ENCODE results near the gene DCLK2.
A peak's percentile ranks its signal among the peaks of the same experiment; 100 is the strongest.

The DCLK2 gene

DNA sequence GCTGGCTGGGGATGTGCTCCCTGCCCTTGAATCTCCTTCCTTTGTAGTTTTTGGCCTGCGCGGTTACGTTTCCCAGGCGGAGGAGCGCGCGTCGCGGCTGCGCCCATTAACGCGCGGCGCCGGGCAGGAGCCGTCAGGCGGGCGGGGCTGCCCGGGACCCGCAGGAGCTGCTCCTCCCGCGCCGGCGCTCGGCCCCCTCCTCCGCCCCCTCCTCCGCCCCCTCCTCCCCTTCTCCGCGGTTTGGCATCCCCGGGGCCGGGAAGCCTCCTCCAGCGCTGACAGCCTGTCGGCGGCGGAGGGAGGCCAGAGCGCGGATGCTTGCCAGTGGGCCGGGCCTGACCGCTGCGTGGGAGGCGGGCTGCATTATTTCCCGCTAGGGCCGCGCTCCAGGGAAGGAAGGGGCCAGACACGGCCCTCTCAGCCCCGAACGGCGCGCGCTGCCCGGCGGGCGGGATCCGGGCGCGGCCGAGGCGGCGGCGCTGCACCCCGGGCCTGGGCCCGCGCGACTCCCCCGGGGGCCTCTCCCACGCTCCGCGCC lies at the start of gene DCLK2:
Gene DCLK2 (plus strand): TSS at position 405 of the 538 bp plus-strand sequence. CDS start 583 bp downstream, outside the sequence.
- DNase-seq, result peak; percentile 11

DNA sequence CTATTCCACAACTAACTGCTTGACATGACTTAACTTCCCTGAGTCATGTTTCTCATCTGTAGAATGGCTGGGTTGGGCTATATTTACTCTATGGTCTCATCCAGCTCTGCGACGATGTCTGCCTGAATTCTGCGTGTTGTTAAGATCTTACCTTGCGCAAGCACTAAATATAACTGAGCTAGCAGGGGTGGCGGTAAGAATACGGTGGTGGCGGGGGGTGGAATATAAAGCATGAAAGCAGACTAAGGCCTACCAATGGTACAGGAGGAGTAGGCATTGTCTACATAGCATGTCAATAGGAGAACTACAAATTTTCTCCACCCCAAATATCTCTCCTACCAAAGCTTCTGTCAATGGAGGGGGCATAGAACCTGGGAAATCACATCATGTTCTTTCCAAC lies 45.7 kb upstream of the DCLK2 start:
- no peak for DNase-seq

DNA sequence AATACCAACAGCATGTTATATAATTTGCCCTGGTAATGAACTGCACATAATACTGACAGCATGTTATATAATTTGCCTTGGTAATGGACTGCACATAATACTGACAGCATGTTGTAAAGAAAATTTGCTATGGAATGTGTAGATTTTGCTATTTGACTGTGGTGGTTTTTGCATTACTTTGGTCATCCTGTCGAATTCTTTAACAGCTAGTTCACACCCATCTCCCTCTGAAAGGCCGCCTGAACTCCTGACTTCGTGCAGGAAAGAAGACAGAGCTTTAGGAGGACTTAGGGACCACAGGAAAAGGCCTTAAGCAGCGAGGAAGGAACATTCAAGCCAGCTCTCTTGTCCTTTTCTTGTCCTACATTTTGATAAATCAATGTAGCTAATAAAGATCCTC lies 45.2 kb upstream of the DCLK2 start:
- DNase-seq, result no peak

DNA sequence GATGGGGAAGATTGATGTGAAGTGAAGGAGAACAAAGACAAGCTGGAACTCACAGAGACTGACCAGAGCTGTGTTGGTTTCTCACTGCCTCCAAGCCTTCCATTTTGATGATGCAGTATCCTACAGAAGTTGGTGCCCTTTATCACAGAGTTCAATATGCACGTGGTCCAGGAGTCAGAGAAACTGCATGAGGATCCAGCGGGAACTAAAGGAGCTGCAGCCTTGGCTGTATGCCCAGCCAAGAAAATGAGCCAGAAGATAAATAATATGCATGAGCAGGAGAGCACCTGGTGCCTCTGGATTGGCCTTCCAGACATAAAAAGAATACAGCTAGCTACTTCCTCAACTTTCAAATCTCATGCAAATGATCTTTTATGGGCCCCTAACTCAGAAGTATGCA lies 44.3 kb upstream of the DCLK2 start:
- DNase-seq, result no peak

DNA sequence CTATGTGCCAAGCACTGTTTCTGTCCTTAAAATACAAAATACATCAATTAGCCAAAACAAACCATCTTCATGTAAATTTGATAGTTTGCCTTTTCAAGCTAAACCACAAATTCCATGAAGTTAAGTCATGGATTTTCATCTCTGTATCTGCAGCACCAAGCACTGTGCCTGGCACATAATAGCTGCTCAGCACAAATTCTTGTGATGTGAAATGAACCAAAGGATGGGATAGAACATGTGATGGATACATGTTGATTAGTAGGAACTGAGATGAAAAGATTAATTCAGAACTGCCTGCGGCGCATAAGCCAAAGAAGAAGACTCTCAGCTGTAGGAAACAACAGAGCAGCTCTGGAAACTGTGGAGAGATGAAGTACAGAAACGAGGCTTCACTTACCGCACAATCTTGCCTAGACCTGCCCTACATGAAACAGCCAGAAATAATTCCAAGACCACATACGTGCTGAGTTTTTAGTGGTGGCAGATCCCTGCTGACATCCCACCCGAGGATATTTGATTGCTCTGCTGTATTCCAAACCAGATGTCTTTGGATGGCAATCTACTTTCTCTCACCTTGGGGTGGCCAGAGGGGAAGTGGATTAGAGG lies 40.9 kb upstream of the DCLK2 start:
- no peak for DNase-seq

DNA sequence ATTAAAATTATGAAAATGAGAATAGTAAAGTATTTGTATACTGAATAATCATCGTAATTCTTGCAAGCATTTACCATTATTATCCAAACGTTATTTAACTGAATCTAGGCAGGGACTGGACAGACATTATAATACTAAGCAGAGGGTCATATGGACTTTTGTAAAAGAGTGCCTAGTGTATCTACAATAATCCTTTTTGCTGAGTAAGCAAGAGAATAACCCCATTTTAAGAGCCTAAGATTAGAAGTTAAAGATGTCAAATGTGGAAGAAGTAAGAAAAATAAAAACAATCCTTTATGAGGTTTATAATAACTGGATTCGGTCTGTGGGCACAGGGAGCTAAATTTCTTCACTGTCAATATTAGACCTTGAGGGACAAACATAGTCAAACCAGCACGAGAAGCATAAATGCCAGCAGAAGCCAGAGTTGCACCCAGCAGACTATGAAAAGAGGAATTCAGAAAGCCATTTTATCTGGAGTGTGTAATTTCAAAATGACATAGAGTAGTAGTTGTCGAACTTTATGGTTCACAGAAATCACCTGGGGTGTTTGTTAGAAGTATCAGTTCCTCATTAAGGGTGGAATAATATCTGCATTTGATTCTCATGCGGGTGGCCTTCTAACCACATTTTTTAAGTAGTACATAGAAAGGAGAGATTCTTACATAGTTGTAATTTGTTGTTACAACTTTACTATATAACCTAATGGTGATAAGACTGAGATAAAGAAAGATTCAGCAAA lies 39.7 kb upstream of the DCLK2 start:
- DNase-seq, result no peak

DNA sequence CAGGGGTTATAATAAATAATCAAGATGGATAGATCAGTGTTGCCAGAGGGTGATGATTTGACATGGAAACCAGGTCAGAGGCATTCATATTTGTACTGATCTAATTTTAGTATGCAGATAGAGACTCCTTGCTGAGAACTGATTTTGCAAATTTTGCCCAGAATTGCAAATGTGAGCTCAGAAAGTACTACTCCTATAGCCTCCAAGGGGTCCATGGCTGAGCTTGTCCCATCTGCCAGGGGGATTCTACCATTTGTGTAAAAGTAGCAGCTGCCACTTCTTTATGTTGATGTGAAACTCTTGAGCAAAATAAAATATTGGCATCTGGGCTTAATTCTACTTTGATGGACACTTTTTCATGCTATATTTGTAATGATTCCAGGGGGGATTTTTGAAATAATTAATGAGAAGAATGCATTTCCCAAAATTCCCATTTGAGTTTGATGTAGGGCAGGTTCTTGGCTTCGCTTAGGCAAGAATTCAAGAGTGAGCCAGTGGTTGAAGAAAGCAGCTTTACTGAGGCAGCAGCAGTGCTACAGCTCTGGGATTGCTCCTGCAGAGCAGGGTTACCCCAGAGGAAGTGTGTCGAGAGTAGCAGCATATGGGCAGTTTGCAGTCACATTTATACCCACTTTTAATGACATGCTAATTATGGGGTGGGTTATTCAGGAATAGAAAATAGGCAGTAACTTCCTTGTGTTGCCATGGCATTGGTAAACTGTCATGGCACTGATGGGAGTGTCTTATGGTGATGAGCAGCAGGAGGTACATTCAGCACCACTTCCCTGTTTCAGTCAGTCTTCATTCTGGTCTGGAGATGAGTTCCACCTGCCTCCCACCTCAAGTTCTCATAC lies 38.7 kb upstream of the DCLK2 start:
- DNase-seq, result no peak

DNA sequence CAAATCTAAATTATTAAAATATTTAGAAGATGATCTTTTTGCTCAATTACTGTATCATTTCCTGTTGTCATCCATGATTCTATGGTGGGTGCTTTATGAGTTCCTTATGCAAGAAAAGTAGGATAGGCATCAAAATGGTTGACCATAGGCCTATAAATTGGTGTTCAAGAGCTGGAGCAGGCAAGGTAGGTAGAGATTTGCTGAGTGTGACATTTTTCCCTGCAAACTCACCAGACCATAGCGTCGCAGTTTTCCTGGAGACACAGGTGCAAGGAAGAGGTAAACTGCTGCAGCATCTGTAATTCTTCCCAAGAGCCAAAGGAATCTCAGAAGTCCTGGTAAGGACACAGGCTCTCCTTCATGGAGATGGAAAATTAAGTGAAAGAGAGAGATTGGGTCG lies 33.7 kb upstream of the DCLK2 start:
- no peak for DNase-seq

DNA sequence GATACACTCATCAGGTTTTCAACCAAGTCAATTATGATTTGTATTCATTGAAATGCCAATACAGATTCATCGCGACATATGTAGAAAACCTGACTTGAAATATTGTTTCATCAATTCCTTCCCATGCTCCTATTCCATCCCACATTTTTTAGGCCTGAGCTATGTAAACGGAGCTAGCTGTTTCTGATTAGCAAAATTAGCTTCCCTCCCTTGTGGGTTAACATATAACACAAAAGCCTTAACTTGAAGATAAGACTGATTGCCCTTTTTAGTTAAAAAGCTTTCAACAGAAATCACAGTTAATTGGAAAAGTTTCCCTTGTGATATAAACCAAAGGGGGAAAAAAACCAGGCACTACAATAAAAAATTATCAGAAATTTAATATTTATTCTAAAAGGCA lies 32.8 kb upstream of the DCLK2 start:
- DNase-seq, result no peak

DNA sequence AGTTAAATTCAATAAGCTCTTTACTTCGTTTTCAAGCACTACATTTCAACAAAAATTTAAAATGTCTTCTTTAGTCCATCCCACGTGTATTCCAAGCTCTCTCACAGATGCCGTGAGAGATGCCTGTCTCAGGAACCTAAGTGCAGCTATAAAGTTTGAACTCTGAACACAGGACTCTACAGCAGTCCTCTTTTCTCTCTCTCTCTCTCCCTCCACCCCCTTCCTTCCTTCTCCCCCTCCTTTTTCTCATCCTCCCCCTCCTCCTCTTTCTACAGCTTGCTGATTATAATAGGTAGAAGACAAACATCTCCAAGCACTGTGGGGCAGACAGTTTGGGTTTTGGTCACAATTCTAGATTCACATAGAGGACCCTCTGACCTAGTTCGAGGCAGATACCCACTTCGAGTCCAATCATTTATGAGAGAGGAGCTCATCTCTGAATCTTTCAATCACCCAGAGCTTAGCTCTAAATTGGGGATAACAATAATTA lies 31.5 kb upstream of the DCLK2 start:
- DNase-seq, result no peak

DNA sequence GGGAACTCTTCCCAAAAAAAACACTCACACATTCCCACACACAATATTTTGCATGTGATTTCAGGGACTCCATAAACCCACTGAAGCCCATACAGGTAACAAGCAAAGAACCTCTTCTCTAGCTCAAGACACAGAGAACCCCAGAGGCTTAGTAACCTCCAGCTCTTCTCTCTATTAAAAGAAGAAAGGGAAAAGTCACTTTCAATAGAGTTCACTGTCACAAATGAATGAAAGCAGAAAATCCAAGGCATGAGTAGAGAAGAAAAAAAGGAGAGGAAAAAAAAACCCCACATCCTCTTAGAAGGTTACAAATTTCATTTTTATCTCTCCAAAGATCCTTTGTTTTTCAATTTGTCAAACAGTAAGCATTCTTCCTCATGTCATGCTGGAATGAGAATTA lies 30.7 kb upstream of the DCLK2 start:
- no peak for DNase-seq

DNA sequence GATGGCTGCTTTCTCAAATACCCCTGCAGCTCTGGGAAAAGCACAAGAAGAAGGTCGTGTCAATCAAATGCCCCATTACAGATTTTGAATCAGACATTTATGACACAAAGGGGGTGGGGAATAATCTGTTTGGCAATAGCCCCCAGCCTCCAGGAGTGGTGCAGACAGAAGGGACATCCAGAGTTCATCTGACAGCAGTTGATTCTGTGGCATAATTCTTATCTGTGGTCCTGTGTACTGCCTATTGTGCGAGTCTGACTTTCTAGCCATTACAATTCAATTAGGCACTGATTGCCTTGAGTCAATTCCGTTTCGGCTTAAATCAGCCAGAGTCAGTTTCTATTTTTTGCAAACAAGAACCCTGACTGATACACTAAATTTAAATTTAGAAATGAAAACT lies 28.6 kb upstream of the DCLK2 start:
- DNase-seq, result no peak

DNA sequence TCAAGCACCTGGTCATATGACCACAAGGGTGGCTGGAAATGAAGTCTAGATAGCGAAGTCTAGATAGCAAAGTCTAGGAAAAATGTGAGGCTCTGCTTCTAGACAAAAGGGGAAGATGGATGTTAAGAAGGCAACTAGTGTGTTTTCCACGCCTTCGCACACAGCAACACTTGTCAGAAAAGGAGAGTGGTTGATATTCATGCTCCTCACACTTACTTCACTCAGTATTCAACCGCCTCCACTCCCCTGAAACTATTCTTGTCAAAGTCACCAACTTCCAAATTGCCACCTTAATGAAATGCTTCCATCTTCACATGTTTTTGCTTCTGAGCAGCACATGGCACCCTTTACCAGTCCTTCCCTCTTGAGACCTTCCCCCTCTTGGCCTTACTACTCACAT lies 27.7 kb upstream of the DCLK2 start:
- no peak for DNase-seq

DNA sequence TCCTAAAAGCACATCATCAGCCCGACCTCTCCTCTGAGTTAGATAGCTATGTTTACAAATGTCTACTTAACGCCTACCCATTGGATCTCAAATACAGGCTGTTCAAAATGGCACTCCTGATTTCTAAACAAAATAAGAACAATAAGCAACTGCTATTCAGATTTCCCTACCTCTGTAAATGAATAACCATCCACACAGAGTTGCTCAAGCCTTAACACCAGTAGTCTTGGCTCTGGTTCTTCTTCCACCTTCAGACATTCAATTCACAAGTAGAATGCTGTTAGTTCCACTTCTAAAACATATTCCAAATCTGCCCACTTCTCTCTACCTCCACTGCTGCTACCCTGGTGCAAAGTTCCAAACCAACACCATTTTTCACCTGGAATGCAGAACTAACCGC lies 27.1 kb upstream of the DCLK2 start:
- no peak for DNase-seq

DNA sequence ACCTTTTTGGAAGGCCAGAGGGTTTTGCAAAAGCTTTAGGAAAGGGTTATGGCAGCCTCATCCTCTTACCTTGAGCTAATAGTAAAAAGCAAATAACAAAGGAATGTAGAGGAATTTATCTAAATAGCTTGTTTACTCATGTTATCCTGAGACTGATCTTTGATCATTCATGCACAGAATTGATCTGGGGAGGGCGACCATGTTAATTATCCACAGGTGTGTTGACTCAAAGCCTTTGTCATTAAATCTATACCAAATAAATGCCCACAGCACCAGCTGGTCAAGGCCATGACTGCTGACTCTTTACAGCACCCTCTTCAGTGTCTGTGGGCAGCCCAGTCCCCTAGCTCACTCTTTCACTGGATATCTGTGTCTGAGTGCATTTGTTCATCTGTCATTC lies 22.8 kb upstream of the DCLK2 start:
- no peak for DNase-seq

DNA sequence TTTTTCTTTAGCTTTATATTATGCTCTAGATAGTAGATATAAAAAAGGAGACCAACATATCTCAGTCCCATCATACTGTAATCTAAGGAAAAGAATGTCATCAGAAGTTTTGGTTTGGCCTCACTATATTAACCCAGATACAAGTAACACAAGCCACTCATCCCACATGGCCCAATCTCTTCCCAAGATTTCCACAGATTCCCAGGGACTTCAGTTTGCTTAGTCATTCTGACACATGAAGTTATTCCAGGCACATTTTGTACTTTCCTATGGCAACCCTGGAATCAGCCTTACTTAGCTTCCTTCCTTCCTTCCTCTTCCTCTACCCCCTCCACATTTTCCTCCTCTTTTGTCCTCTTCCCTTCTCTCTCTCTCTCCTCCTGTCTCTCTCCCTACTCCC lies 21.7 kb upstream of the DCLK2 start:
- no peak for DNase-seq

DNA sequence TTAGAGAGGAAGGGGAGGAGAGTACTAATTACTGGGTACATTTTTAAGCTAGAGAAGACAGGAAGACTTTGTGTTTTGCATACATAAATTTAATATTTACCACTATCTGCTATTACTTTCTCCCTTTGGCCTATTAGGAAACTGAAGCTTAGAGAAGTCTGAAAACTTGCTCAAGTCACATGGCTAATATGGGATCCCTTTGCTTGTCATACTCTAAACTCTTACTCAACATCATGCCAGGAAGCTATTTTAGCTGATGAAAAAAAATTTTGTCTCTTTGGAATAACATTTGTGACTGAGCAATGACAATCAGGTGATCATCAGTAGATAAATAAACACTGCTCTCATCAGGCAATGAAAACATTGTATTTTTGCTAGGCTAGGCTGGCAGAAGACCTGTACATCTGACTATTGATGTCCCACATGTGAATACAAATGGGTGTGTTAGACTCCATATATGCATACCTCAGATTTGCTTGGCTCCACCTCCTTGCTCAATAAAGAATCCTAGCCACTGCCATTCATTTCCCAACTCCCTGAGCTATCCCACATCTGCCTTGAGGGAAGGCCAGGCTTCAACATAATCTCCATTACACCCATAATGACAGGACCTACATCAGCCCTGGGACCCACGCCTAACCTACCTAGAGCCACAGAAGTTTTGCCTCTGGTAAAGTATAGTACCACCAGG lies 17.0 kb upstream of the DCLK2 start:
- no peak for DNase-seq

DNA sequence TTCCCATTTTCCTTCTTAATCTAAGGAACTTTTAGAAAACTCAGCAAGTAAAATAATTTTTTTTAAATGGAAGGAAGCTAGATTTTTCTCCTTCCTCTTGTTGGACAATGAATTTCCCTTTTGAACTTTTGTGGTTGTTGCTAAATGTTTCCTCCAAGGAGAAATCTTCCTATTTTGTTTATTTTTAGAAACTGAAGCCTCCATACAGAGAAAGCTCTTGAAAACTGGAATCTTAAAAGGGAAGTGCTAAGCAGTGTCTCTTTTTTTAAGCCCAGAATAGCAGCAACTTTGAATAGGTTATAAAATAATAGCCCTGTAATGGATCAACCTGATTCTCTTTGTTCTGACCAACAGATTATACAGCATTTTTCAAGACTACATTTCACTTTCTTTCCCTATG lies 15.1 kb upstream of the DCLK2 start:
- DNase-seq, result no peak

DNA sequence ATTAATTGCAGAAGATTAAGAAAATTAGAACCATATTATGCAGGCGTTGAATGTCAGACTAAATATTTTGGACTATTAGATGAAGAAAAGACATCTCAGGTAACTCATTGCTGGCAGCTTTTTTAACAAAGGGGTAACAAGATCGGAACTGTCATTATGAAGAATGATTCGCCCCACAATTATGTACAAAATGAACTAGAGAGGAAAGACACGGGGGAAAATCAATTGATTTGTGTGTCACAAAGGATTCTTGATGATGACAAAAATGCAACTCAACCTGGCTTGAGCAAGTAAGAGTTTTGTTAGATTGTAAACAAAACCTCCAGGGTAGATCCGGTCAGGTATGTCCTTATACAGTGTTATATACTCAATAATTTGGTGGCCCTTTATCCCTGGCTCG lies 12.5 kb upstream of the DCLK2 start:
- no peak for DNase-seq

DNA sequence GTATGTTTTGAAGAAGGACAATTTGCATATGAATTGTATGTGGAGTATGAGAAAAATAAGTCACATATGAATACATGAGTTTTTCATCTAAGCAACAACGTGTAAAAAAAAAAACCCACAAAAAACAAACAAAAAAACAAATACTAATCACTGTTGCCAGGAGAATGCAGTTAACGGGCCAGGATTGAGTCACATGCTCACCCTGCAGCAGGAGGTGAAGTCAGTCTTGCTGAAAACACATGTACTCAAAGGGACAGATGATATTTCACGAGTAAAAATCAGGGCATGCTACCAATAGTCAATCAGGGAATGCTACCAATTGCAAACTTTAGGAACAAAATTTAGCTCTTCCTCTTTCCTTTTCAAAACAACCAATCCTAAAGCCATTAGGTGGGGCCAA lies 10.4 kb upstream of the DCLK2 start:
- no peak for DNase-seq

DNA sequence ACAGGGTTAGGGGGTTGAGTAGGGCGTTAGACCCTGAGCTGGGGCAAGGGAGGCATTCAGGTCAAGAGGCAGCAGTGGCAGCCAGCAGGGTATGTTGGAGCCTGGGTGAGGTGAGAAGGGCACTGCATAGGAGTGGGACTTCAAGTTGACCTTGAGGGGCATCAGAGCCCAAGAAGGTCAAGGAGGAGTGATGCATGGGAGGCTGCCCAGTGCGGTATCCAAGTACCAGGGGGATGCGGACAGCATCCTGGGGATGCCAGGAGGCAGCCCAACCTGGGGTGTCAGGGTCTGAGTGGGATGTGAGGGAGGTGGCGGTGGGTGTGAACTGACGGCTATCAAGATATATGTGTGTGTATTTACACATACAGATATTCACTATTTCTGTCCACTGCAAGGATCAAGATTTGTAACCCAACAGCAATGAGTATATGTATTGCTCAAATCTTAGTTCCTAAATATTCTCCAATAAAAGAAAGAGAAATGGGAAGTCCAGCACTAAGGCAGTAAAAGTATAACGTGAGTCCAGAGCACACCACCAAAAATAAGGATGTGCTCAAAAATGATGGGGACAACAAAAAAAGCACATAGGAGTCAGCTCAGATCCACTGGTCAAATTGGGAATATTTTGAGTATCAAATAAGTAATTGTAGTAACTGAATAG lies 9.8 kb upstream of the DCLK2 start:
- DNase-seq, result no peak

DNA sequence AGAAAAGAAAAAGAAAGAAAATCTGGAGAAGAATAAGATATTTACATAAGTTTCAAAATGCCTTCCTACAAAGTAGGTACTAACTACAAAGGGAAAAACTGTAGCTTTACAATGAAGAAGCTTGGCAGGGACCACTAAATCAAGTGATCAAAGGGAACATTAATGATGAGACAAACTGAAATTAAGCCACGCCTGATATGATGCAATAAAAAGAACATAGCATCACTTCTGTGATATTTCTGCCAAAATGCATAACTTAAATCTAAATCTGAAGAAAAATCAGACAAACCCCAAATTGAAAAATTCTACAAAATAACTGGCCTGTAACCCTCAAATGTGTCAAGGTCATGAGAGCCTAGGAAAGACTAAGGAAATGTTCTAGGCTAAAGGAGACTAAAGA lies 8.9 kb upstream of the DCLK2 start:
- DNase-seq, result no peak
